NCI-H748 treated with DMSO at 0.1 percent for 48 hours (cell line): ENCODE data around the gene ERVK3-1.
"Not testable (repeated sequence)": the region's sequence is repeated elsewhere in the genome, so short reads cannot be mapped to it uniquely, and the experiment has no call there.

Source experiments
- DNase-seq: peaks from one replicate; lab custom pipeline; 2025; lab: John Stamatoyannopoulos, UW

The ERVK3-1 gene

GRCh38 chr19:58346961-58347929 lies 42.1 kb downstream of the ERVK3-1 start:
- DNase-seq = peak; percentile 56

GRCh38 chr19:58348080-58348479 lies 42.9 kb downstream of the ERVK3-1 start:
- DNase-seq = not testable (repeated sequence)

DNA sequence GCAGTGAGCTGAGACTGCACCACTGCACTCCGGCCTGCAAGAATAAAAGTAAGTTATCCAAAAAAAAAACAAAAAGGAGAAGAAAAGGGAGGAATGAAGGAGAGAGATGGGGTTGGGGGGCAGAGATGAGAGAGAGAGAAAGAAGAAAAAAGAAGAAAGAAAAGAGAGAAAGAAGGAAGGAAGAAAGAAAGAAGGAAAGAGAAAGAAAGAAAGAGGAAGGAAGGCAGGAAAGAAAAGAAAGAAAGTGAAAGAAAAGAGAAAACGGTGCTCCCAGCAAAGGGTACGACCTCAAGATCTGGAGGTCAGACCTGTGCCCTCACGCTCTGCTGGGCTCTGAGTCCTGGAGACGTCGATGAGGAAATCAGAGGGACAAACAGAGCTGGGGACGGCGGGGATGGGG lies 44.4 kb downstream of the ERVK3-1 start:
- DNase-seq = no peak

DNA sequence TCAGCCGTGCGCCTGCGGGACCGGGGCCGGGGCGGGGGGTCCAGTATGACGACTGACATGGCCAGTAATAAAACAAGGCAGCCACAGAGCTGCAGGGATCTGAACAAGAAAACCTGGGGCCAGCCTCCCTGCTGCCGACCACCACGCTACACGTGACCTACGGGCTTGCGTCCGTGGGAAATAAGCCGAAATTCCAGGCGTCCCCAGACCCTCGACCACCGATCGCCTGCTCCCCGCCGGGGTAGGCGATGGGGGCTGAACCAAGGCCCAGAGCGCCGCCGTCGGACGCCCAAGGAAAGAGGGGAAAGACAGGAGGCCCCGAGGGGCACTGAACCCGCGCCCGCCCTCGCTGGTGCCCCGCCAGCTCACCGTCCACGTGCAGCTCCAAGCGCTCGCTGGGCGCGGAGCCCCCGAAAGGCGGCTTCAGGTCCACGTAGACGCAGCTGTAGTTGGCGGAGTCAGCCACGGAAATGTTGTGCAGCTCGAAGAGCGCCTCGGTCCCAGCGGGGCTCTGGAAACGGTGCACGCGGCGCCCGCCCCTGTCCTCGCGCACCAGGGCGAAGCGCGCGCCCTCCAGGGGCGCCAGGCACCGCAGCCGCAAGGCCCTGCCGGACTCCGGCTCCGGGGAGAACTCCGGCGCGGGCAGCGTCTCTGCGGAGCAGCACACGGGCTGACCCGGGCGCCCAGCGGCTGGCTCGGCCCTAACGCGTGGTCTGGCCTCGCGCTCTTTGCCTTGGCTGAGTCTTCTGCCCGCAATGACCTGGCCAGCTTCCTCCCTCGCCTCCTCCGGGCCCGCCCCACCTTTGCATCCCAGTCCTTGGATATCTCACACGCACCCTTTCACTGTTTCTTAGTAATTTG lies 45.1 kb downstream of the ERVK3-1 start:
- DNase-seq = no peak

DNA sequence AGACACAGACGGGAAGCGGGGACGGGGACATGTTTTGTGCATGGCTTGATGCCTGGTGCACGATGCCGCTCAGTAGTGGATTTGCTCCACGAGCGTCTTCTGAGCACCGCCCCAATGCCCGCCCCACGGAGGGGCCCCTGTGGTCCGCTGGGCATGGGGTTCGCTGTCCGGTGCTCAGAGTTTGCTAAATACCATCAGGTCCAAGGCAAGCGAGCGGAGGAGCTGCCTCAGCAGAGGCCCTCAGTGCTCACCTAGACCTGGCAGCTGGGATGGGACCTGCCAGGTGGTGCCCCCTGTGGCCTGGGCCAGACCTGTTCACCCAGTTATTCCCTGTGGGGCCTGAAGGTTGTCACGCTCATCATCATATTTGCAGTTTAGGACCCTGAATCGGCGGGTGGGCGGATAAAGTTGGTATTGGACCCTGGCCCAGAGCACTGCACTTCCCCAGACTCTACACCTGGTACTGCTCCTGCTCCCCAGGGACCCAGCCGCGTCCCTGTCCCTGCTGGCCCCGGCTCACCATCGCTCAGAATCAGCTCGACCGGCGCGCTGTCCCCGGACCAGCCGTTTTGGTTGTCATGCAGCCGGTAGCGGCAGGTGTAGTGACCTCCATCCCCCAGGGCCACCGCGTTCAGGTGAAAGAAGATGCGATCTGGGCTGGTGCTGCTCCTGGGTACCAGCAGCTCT lies 45.8 kb downstream of the ERVK3-1 start:
- no peak for DNase-seq

DNA sequence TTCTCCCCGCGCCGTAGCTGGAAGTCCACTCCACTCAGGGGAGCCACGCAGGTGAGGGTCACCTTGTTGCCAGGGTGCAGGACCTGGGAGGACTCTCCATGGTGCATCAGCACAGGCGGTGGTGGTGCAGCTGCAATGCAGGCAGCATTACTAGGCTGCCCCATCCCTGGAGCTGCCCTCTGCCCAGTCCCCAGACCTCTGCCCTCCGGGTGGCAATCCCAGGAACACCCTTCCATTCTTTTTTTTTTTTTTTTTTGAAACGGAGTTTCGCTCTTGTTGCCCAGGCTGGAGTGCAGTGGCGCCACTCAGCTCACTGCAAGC lies 46.3 kb downstream of the ERVK3-1 start:
- no peak for DNase-seq

DNA sequence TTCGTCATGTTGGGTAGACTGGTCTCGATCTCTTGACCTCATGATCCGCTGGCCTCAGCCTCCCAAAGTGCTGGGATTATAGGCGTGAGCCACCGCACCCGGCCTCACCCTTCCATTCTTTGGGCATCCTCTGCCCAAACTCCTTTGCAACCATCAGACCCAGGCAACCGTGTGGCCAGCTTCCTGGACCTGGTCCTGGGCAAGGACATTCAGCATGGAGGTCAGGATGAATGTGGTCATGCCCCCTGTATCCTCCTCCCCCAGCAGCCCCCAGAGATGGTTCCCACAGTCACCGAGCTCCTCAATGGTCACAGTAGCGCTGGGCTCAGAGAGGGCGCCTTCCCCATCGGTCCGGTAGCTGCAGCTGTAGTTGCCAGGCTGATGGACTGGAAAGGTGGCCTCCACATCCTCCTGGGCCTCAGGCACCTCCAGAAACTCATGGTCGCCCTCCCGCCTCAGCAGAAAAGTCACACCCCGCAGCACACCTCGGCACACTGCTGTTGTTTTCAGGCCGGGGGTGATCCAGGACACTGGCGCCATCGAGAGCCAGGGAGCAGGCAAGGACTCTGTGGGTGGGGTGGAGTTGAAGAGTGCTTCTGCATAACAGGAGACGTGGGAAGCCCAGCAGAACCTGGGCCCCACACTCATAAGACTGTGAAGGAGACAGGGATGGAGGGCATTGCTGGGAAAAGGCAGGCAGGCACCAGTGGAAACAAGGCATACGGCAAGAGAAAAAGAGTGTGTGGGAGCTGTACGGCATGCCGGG lies 47.0 kb downstream of the ERVK3-1 start:
- no peak for DNase-seq

- DNase-seq = no peak
Measured at GRCh38 chr19:58352760-58353671, 47.8 kb downstream of the ERVK3-1 start, which contains the start of gene A1BG. Gene A1BG, minus strand, starts transcription at chr19:58353492. Its CDS starts 55 bp downstream, at chr19:58353437.

- no peak for DNase-seq
Measured at GRCh38 chr19:58353717-58354477, 48.7 kb downstream of the ERVK3-1 start.

- no peak for DNase-seq
Measured at GRCh38 chr19:58354478-58355030, 49.4 kb downstream of the ERVK3-1 start.

GRCh38 chr19:58355215-58355796 lies 50.1 kb downstream of the ERVK3-1 start:
- DNase-seq = no peak

DNA sequence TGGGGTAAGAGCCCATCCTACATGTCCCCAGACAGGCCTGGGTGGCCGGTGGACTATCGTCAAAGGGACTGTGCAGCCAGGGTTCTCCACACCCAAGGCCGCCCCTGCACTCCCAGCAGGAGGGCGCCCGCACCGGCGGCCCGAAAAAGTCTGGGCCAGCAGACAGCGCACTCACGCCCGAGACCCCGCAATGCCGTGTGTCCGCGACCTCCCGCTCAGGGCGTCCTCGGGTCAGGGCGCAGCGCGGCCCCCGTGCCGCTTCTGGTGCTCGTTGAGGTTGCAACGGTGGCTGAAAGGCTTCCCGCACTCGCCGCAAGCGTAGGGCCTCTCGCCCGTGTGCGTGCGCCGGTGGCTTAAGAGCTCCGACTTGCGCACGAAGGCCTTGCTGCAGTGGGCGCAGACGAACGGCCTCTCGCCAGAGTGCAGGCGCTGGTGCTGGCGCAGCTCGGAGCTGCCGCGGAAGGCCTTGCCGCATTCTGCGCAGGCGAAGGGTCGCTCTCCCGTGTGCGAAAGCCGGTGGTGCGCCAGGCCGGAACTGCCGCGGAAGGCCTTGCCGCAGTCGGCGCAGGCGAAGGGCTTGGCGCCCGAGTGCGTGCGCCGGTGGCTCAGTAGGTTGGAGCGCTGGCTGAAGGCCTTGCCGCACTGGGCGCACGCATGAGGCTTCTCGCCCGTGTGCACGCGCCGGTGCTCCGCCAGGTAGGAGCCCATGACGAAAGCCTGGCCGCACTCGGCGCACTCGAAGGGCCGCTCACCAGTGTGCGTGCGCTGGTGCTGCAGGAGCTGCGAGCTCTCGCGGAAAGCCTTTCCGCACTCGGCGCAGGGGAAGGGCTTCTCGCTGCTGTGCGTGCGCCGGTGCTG lies 51.0 kb downstream of the ERVK3-1 start:
- DNase-seq = no peak

DNA sequence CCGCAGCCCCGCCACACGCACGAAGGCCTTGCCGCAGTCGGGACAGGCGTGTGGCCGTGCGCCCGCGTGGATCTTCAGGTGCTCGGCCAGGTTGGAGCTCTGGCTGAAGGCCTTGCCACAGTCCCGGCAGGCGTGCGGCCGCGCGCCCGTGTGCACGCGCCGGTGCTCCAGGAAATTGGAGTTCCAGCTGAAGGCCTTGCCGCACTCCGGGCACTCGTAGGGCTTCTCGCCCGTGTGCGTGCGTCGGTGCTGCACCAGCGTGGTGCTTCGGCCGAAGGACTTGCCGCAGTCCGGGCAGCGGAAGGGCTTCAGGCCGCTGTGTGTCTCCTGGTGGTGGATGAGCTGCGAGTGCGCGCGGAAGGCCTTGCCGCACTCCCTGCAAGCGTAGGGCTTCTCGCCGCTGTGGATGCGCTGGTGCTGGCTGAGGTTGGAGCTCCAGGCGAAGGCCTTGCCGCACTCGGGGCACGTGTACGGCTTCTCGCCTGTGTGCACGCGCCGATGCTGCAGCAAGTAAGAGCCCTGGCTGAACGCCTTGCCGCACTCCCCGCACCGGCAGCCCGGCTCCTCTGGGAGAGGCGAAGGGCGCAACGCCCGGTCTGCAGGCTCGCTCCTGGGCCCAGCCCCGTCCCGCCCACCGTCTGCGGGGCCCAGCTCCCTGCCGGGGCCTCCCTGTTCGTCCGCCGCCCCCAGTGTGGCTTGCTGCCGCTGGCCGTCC lies 51.7 kb downstream of the ERVK3-1 start:
- DNase-seq = no peak

GRCh38 chr19:58357481-58358145 lies 52.4 kb downstream of the ERVK3-1 start:
- DNase-seq = no peak

DNA sequence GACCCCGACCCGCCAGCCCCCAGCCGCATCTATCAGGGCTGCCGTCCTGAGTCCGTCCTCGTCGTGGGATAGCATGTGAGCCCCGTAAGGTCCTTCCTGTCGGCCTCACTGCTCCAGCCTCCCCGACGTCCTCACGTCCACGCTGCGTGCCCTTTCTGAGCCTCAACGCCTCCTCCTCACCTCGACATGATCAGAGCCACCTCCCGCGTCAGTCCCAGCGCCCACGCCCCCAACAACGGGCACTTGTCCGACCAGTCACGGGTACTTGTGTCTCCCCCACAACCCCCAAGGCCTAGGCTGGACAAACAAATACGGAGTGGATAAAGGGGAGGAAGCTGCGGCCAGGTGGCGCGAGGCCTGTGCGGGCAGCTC lies 56.7 kb downstream of the ERVK3-1 start:
- no peak for DNase-seq

DNA sequence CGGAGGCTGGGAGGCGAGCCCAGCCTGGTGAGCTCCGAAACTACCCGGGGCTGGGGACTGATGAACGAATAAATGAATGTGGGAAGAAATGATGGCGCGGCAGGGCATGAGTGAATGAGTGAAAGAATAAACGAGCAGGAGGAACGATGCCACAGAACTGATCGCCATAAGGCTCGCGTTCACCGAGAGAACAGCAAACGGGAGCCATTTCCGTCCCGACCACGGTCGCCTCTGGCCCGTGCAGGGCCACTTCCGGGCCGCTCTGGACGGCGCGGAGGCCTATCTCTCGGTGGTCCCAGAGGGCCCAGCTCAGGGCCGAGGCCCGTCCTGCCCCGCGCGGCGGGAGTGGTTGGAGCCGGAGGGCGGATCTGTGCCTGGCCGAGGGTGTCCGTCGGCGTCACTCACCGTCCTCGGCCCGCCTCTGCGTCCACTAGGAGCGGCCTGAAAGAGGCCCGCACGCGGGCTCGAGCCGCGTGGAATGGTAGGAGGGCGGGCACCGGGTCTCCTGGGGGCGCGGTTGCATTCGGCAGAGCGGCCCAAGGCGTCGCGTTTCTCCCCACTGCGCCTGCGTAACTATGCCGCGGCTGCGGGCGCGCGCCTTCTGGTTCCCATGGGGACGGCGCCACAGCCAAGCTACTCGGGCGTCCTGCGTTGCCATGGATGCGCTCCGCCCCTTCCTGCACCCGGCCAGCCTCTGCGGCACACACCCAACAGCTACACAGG lies 57.3 kb downstream of the ERVK3-1 start, which contains the start of gene ZNF497:
Gene ZNF497 (minus strand): TSS at position 480 of the 723 bp plus-strand sequence. CDS start 5,116 bp downstream, outside the sequence.
- DNase-seq = peak; percentile 94
